ENCODE measurements around the gene ARPIN.

ARPIN gene

DNA sequence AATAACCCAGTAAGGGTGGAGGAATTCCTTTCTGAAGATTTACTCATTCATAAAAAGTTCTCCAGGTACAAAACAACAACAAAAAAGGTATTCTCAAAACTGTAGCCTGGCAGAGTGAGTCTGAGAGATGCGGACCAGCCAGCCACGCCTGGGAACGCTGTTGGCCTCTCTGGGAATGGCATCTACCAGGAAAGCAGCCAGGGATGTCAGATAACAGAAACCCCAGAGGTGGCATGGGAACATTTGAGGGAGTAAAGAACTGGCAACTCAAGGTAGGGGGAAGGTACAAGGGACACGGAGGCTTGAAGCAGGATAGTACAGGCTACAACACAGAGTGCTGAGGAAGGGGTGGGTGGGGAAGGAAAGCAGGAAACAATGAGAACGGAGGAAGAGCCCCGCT lies 11.9 kb downstream of the ARPIN start:
- DNase-seq = no peak
- TF ChIP-seq, protein P1, sequence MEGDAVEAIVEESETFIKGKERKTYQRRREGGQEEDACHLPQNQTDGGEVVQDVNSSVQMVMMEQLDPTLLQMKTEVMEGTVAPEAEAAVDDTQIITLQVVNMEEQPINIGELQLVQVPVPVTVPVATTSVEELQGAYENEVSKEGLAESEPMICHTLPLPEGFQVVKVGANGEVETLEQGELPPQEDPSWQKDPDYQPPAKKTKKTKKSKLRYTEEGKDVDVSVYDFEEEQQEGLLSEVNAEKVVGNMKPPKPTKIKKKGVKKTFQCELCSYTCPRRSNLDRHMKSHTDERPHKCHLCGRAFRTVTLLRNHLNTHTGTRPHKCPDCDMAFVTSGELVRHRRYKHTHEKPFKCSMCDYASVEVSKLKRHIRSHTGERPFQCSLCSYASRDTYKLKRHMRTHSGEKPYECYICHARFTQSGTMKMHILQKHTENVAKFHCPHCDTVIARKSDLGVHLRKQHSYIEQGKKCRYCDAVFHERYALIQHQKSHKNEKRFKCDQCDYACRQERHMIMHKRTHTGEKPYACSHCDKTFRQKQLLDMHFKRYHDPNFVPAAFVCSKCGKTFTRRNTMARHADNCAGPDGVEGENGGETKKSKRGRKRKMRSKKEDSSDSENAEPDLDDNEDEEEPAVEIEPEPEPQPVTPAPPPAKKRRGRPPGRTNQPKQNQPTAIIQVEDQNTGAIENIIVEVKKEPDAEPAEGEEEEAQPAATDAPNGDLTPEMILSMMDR (IDR thresholded peaks at IDR 0.05; ENCODE audit: low read depth, low read length) = no peak
- Histone ChIP-seq H3K4me3 (ENCODE audit: low read depth, low read length) (no peak overlapping the region), H3K36me3 (peaks cover 3% of the 10 kb centered on the region), H3K27ac (no peak overlapping the region), H3K9me3 (ENCODE audit: severe bottlenecking) (no peaks in the 10 kb centered on the region), H3K27me3 (ENCODE audit: insufficient read depth, low read depth, severe bottlenecking) (no peaks in the 10 kb centered on the region)

DNA sequence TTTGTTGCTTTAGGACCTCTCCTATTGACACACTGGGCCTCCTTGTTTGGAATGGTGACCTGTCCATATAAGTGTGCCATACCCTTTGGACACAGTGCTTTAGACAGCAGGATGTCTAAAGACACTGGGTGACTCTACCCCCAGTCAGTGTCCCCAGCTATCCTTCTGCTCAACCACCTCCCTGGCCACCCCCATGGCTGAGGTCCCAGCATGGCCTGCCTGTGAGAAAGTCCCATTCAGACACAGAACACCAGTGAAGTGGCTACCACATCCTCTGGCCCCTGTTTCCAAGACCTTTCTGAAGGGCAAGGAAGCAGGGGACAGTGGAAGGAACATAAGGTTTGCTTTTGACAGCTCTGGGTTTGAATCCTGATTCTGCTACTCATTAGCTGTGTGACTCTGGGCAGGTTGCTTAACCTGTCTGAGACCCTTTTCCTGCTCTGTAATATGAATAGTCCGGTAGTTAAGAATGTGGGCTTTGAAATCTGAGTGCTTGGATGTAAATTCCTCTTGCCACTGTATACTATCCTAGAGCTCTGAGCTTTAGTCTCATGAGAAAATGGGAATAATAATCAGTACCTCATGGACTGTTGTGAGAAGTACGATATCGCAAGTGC lies 12.7 kb downstream of the ARPIN start:
- TF ChIP-seq, protein P1 (IDR thresholded peaks at IDR 0.05; ENCODE audit: low read depth, low read length) = no peak
- H3K9me3 ChIP-seq (ENCODE audit: severe bottlenecking) = no peaks in the 10 kb centered on the region

GRCh38 chr15:89899295-89899945 lies 13.3 kb downstream of the ARPIN start:
- Histone ChIP-seq H3K4me3 (ENCODE audit: low read depth, low read length) (no peak overlapping the region), H3K27me3 (ENCODE audit: insufficient read depth, low read depth, severe bottlenecking) (no peaks in the 10 kb centered on the region), H3K36me3 (peaks cover 3% of the 10 kb centered on the region), H3K9me3 (ENCODE audit: severe bottlenecking) (no peaks in the 10 kb centered on the region), H3K27ac (no peak overlapping the region)
- DNase-seq = no peak
- TF ChIP-seq, protein P1 (IDR thresholded peaks at IDR 0.05; ENCODE audit: low read depth, low read length) = no peak

More for the DNA sequence above, 12.7 kb downstream of the ARPIN start:
- no peaks in the 10 kb centered on the region for H3K27me3 ChIP-seq (ENCODE audit: insufficient read depth, low read depth, severe bottlenecking)
- H3K36me3 ChIP-seq = peaks cover 3% of the 10 kb centered on the region
- DNase-seq = no peak
- no peak overlapping the region for H3K4me3 ChIP-seq (ENCODE audit: low read depth, low read length)
- H3K27ac ChIP-seq = no peak overlapping the region

GRCh38 chr15:89898614-89899294 lies 14.0 kb downstream of the ARPIN start:
- Histone ChIP-seq H3K4me3 (ENCODE audit: low read depth, low read length) (no peak overlapping the region), H3K9me3 (ENCODE audit: severe bottlenecking) (no peaks in the 10 kb centered on the region), H3K27ac (no peak overlapping the region), H3K36me3 (peaks cover 3% of the 10 kb centered on the region), H3K27me3 (ENCODE audit: insufficient read depth, low read depth, severe bottlenecking) (no peaks in the 10 kb centered on the region)
- TF ChIP-seq, protein P1 (IDR thresholded peaks at IDR 0.05; ENCODE audit: low read depth, low read length) = peak; percentile 87
- DNase-seq = peak; percentile 74

DNA sequence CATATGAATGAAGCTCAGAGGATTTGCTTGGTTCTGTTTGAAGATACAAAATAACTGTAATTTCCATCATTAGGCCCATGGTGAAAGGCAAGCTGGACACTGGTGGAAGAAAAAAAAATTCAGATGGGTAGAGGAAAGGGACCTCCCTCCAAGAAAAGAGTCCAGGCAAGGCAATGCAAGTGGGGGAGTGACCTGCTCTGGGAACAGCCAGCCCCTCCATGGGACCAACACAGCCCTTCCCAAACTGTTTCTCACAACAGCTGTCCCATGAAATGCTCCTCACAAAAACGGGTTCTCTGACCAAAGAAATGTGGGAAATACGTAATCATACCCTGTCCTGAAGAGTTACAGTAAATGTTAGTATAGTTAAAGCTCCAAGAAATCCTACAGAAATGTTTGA lies 14.6 kb downstream of the ARPIN start:
- no peak overlapping the region for H3K4me3 ChIP-seq (ENCODE audit: low read depth, low read length)
- H3K27me3 ChIP-seq (ENCODE audit: insufficient read depth, low read depth, severe bottlenecking) = no peaks in the 10 kb centered on the region
- no peak overlapping the region for H3K27ac ChIP-seq
- no peak for DNase-seq
- no peaks in the 10 kb centered on the region for H3K9me3 ChIP-seq (ENCODE audit: severe bottlenecking)
- TF ChIP-seq, protein P1 (IDR thresholded peaks at IDR 0.05; ENCODE audit: low read depth, low read length) = no peak
- H3K36me3 ChIP-seq = peaks cover 3% of the 10 kb centered on the region

All from WERI-Rb-1 (cell line).